OCI-LY3 (cell line): ENCODE results near the gene AMELX.

ENCODE experiments used
- CTCF ChIP-seq: fragments of 200-600, 300-600 bp; sonication (generic); IDR thresholded peaks from 2 replicates; pipeline ENCODE4 v1.5.1; 2014; ENCODE audit warnings: antibody characterized with exemption, low read length, low read depth
- EZH2phosphoT487 ChIP-seq: fragments of 200-600 bp; shearing (Covaris generic); IDR thresholded peaks from 2 replicates; pipeline ENCODE4 v1.6.1; 2018; ENCODE audit warnings: antibody characterized with exemption, mixed run types, low read depth

- TF ChIP-seq CTCF (no peak), EZH2phosphoT487 (no peak)
These were observed 24.2 kb upstream of the AMELX start for GRCh38 chrX:11269006-11269405.
